ENCODE measurements around the gene DOC2B.
"Not testable (repeated sequence)": the region's sequence is repeated elsewhere in the genome, so short reads cannot be mapped to it uniquely, and the experiment has no call there.

The DOC2B gene

DNA sequence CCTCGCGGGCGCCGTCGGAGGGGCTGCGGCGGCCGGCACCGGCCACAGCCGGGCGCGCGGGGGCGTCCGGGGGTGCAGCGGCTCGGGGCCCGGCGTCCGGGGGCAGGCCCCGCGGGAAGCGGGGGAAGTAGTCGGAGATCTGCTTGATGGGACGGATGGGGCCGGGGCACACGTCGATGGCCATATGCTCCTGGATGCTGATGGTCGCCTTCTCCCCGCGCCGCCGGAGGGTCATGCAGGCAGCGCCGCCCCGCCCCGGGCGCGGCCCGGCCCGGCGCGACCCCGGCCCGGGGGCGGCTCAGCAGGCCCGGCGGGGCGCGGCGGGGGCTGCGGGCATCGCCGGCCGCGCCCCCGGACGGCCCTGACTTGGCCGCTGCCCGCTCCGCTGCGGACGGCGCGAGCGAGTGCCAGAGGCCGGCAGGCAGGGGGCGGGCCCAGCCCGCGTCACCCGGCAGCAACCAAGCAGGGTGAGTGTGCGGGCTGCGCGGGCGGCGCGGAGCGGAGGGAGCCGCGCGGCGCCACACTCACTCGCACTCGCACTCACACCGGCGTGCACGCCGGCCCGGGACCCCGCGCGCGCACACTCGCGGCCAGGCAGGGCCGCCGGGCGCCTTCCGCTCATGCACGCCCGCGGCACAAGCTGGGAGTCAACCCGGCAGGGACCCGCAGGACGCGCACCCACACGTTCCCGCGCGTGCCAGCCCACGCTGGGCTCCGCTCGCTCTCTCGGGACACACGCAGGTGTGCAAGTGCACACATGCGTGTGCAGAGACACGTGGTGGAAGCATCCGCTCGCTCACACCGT lies at the start of gene DOC2B:
TSS of gene DOC2B (minus strand) at position 406 of the 805 bp plus-strand sequence. CDS start at position 235, 171 bp downstream.
- FAIRE-seq: no peak

DNA sequence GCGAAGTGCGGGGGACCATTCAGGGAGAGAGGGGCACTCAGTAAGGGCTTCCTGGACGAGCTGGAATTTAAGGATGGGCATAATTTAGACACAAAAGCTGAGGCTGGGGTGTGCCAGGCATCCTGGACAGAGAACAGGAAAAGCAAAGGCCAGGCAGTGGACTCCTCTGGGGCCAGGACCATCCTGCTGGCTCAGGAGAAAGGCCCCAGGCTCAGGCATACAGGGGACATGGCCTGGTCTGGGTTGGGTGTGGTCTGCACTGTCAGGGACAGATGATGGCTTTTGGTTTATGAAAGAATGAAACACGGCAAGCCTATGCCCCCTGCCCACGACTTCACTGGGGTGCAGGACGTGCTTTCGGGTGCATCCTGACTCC lies 48.9 kb upstream of the DOC2B start:
- FAIRE-seq: no peak

- no peak for FAIRE-seq
These were observed 48.4 kb upstream of the DOC2B start for GRCh38 chr17:229709-230394.

DNA sequence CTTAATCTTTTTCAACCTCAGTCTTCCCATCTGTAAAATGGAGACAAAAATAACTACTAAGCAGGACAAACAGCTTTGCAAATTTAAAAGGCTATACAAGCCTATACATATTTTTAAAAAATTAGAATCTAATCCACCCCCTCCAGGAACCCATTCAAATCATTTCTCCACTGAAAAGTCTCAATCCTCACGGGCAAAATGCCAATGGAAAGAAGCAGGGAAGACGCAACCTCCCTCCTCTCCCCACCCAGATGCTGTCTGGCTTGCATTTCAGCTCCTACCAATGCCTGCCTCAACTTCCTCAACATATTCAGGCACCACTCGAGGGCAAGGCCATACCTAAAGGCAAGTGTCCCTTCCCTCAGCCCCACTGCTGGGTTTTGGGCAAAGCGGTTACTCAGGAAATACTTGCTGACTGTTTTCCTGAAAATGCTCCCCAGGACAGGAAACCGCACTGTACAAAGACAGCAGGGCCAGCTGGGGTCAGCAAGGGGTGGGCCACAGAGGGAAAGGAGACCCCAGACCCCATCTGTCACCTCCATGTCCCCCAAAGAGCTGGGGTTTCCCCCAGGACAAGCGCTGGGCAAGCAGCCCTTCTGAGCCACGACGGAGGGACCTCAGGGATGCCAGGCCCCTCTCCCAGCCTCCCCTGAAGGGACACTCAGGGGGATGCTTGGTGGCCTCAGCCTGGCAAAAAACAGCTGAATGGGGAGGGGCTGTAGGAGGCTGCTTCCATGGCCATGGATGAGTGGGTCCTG lies 47.7 kb upstream of the DOC2B start:
- FAIRE-seq: no peak

- no peak for FAIRE-seq
These were observed 46.6 kb upstream of the DOC2B start for GRCh38 chr17:227946-228615.

DNA sequence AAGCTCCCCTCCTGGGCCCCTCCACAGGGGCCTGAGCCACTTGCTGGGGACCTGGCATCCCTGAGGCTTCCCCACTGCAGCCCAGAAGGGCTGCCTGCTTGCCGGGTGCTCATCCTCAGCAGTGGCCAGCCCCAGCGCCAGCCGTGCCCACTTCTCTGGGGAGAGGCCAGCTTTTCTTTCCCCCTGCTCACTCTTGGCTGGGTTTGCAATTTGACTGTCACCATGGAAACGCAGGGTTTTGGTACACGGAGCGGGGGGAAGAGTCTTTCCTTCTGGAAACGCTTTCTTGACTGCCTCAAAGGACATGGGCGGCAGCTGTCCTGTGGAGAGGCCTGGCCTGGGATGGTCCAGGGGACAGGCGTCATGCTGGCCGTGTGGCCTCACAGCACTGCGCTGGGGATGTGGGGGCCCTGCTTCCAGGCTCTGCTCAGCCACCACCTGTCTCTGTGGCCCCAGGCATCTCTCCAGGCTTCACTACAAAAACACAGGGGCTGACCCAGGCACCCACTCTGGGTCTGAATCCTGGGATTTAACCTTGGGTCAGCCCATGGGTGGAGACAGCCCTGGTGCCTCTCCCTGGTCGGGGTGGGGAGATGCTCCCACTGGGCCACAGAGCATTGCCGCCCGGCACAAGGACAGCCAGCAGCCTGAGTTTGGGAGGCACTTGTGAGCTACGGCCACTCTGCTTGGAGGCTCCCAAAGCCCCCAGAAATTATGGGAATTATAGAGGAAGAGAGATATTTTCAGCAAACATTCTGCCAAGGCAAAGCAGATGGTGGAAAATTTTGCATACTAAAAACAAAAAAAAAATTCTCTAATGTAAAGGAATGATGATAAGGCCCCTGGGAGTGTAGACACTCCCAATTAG lies 45.9 kb upstream of the DOC2B start:
- FAIRE-seq: no peak

- FAIRE-seq: no peak
These were observed 44.9 kb upstream of the DOC2B start for GRCh38 chr17:226108-227077.

DNA sequence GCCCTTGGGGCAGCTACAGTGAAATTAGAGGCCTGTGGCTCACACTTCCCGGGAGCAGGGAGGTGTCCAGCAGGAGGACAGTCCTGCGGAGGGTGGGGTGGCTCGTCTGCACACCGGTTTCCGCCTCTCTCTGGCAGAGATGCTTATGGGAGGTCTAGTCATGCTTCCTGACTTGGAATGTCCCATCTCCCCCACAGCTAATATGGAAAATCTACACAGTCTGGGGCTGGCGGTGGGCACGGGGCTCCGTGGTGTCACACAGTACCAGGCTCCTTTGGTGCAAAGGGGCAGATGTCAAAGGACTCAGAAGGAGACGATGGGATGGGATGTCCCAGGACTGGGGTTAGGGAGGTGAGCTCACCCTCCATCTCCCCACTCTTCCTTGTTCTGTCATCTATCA lies 44.1 kb upstream of the DOC2B start:
- FAIRE-seq: no peak

DNA sequence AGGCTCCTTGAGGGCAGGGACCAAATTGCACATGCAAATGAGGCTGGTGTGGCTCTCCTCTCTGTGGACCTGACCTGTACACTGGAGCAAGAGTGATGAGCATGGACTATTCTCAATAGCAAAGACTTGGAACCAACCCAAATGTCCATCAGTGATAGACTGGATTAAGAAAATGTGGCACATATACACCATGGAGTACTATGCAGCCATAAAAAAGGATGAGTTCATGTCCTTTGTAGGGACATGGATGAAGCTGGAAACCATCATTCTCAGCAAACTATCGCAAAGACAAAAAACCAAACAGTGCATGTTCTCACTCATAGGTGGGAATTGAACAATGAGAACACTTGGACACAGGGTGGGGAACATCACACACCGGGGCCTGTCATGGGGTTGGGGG lies 43.1 kb upstream of the DOC2B start:
- FAIRE-seq: not testable (repeated sequence)

DNA sequence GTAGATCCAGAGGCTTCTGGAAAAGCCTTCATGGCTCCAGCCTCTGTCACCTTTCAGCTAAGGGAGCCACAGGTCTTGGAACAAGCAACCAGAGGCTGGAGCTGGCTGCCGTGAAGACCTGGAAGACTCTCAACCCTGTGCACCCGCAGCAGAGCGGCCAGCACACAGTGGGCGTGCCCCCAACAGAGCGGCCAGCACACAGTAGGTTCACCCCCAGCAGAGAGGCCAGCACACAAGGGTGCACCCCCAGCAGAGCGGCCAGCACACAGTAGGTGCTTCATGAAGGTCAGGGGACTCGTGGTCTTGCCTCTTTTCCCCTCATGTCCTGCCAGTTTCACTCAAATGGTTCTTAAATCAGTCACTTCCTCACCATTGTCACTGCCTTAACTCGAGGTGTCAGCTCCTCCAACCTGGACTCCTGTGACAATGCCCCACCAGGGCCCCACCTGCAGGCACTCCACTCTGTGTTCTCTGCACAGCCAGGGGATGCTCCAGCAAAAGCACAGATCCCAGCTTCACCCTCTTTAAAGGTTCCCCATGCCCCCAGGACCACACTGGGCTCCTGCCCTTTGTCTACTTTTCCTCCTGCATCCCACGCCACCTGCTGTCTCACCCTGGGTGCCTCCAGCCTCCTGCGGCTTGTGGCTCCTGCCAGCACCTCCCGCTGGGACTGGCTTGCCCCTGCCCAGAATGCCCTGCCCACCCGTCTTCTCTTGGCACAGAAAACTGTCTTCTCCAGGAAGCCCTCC lies 42.4 kb upstream of the DOC2B start:
- FAIRE-seq: no peak

GRCh38 chr17:222172-222571 lies 40.7 kb upstream of the DOC2B start:
- no peak for FAIRE-seq

DNA sequence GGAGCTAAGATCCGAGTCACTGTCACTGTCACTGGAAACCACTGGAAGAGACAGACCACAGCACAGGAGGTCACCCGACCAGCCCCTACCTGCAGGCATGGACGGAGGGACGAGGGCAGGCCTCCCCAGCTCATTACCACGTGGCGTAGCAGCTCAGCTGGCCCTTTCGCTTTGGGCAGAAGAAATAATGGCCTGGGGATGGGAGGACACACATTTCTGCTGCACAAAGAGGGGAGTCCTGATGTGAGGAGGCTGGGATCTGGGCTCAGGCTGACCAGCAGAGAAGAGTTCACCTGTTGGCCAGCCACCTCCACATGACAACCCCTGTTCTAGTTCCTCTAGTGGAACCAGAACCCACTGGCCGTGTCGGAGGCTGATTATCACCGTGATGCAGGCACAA lies 38.2 kb upstream of the DOC2B start:
- FAIRE-seq: no peak

DNA sequence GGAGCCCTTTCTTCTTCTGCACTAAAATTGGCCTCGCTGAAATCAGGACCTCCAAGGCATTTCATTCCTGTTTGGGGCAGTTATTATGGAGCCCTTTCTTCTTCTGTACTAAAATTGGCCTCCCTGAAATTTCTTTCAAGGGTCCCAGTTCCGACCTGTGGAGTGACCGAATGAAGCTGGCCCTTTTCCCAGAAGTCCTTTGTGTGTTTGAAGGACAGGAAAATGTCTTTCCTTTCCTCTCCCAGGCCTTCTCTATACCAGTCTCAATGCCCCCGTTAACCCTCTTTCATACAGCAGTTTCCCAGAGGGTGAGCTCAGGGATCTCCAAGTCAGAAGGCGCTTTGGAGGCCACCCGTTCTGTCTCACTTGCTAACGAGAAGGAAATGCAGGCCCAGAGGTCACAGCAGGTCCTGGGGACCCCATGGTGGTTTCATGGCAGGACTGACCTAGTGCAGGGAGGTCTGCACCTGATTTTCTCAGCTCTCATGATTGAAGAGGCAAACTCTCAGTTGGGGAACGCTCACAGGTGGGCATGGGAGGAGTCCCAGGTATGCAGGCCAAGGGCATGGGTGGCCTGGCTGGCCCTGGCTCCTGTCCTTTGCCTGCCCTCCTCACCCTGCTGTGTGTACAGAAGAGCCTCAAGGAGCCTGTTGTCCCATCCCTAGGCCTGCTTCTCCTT lies 37.1 kb upstream of the DOC2B start:
- no peak for FAIRE-seq

GRCh38 chr17:216625-217024 lies 35.2 kb upstream of the DOC2B start:
- FAIRE-seq: no peak

GRCh38 chr17:215563-216478 lies 34.4 kb upstream of the DOC2B start:
- FAIRE-seq: not testable (repeated sequence)

DNA sequence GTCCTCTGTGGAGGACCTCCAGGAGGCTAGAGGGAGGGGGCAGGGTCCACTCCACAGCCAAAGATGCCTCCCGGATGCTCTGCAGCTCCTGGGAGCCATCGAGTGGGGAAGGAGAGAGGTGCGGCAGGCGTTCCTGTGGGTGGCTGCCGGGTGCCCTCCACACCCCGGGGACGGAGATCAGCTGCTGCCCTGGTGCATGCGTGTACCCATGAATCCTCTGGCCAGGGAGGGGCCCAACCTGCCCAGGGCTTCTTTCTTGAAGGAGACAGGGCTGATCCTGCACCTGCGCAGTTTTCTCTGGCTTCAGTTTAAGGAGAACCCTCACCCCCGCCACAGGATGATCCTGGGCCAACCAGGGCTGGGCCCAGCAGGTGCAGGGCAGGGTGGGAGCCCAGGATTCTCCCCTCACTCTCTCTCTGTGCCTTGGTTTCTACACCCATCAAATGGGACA lies 33.5 kb upstream of the DOC2B start:
- no peak for FAIRE-seq

DNA sequence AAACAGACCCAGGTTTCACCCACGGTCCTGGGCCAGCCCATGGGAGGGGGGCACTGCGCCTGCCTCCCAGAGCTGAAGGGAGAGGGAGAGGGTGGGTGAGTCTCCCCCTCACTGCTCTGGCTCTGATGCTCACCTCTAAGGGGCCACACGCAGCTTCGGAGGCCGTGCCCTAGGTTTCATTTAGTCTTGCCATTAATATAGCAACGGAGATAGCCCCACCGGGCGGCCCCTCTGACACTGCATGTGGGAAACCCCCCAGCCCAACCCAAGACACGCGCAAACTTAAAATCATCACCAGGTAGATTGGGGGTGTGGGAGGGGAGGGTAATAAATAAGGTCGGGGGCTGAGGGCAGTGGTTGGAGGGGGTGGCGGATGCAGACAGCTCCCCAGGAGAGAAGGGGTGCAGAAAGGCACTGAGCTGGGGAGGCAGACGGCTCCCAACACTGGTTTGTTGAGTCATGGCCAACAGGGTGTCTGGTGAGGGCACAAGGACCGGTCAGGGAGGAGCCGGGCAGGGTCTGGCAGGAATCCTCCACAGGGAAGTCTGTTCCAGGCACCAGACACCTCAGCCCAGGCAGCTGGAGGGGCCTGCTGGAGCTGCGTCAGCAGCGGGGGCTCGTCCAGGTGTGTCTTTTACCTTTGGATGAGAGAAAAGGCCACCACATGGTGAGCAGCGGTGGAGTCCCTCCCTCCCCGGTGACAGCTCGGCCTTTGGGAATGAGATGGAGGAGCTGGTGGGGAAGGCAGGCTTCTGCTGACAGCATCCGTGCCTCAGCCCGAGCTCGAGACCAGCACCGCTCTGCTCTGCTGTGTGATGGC lies 32.0 kb upstream of the DOC2B start:
- no peak for FAIRE-seq

Measured in A204.1 (cell line).